ENCODE results near the gene SLC43A3.
A peak's percentile ranks its signal among the peaks of the same experiment; 100 is the strongest.
"Not testable (repeated sequence)": the region's sequence is repeated elsewhere in the genome, so short reads cannot be mapped to it uniquely, and the experiment has no call there.

The SLC43A3 gene

DNA sequence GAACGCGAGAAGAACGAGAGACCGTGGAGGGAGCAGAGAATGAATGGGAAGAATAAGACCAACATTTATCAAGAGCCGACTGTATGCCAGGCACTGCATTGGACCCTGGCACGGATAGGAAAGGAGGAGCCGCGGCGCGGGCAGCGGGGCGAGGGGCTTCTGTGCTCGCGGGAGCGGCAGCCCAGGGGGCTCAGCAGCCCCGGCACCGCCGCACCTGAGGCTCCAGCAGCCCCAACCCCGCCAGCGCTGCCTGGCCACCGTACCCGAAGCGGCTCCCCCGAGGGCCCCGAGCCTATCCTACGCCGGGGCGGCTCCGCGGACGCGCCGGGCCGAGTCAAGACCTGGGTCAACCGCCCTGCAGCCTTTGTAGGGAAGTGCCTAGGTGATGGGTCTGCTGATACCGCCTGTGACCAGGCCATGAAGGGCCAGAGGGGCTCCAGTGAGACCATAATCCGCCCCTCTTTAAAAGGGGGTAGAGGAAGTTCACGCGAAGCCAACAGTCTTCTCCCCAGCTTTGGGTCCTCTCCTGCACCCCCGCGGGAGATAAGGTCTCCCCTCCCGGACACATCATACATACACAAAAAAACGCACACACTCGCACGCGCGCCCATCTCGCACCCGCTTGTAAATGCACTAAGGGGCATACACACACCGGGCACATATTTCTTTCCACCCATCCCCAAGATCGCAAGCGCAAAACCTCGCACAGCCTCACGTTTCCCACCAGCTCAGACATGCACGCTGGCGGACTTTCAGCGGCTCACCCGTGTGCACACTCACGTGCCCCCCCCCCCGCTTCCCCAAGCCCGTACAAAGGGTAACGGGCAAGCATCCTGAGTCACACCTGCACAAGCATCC, 32.5 kb upstream of the SLC43A3 start:
- DNase-seq (ENCODE audit: low spot score): no peak

DNA sequence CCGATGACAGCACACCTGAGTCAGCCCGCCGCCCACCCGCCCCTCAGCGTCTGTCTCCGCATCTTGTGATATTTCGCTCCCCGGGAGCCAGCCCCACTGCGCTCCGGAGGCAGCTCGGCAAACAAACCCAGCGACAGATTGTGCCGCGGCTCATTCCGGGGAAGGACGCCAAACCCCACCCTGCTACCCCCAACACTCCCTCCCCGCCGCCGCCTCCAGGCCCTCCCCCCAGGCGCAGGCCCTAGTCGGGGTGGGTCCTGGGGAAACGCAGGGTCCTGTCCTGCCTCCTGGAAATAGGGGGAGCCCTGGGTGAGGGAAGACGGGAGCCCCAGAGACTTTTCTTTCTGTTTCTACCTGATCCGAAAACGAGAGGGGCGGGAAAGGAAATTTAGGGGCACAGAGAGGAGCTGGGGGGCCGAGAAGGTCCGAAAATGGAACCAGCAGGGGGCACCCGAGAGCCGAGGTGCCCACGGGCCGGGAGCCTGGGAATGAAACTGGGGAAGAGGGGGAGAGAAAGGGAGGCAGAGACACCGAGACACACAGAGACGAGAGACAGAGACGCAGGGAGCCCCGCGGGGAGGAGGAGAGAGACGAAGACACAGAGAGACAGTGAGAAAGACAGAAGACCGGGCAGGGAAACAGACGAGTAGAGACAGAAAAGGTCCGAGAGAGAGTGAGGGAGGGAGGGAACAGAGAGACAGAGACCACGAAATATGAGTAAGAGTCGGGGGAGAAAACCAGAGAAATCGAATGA, 31.7 kb upstream of the SLC43A3 start:
- DNase-seq (ENCODE audit: low spot score): no peak

DNA sequence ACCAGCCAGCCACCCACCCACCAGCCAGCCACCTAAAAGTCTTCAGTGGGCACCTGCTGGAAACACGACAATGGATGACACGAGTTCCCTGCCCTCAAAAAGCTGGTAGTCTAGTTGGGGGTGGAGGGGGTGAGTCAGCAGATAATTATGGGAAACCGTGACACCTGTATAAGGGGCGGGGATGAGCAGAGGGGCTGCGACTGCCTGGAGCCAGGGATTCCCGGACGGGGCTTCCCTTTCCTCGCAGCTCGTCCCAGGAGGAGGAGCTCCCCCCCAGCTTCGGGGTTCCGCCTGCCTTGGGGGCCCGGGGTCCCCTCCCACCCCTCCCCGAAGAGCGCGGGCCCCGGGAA, 31.1 kb upstream of the SLC43A3 start:
- DNase-seq (ENCODE audit: low spot score): no peak

DNA sequence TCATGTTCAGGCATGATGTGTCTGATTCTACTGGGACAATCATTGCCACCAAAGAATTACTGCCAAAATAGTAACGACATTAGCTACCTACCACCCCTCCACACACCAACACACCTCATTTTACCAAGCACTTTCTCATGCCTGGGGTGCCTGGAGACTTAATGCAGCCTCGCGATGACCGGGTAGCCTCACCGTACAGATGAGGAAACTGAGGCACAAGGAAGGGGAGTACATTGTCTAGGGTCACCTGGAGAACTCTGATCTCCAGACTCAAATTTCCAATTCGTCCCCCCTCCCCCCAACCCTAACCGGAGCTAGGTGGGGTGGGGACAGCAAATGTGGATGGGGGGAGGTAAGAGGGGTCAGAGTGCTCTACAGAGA, 30.7 kb upstream of the SLC43A3 start:
- DNase-seq (ENCODE audit: low spot score): no peak

DNA sequence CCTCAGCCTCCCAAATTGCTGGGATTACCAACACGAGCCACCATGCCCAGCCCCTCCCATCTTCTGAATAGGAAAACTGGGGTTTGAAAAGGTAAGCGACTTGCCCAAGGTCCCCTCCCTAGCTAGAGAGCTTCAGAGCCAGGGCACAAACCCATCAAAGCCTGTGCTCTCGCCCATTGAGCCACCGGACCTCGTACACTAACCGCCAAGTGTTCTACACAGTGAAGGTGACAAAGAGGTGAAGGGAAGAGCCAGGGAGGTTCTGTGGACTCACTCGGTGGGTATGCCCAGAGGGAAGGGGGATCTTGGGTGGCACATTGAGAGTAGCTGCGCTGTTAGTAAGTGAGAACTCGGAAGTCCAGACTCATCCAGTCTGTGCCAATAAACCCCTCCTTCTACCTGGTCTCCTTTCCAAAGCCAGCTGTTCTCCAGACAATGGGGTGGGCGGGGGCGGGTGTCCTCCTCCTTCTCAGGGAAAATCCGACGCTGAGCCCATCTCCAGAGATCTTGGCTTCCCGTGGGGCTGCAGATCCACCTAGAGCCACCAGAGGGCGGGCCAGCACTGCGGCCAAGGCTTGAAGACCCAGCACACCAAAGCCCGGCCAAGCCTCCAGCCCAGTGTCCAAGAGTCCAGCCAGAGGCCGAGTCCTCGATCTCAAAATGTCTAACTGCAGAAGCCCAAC, 30.2 kb upstream of the SLC43A3 start:
- peak; percentile 67 for DNase-seq (ENCODE audit: low spot score)

DNA sequence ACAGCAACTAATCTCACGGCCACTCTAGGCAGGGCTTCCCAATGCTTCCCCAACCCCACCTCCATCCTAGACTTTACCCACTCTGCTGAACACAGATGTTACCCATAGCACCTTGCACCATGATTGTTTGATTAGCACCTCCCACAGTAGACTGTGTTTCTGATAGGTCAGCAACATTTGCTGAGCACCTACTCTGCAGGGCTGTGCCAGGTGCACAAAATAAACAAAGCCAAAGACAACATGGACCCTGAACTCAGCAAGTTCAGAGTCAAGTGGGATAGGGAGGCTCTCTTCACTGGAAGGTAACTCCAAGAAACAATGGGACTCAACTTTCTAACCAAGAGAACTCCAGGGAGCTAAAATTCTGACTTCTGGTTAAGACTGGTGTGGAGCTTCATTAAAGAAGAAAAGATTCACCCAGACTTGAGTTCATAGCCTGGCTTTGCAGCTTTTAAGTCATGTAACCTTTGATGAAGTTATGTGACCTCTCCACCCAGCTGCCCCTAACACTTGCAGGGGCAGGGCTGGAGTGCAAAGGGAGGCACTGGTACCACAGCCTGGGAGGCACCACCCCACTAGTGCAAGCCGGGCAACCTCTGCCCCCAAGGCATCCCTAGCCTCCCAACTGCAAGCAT, 26.7 kb upstream of the SLC43A3 start:
- DNase-seq (ENCODE audit: low spot score): no peak

DNA sequence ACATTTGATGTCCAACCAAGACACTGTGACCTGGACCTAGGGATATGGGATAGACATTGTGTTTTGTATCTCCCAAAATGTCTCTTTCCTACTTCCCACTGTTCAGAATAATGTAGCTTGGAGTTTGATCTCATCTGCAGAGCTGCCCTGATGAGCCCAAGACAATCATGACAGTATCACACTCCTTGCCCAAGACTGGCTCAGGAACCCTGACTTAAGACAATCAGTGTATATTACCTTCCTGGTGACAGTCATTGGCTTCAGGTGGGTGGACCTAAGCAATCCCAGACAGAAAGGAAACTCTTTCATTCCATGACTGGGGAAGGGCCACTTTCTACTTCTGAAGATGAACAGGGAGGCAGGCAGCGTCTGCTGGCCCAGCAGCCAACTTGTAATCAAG, 19.1 kb upstream of the SLC43A3 start:
- DNase-seq (ENCODE audit: low spot score): no peak

DNA sequence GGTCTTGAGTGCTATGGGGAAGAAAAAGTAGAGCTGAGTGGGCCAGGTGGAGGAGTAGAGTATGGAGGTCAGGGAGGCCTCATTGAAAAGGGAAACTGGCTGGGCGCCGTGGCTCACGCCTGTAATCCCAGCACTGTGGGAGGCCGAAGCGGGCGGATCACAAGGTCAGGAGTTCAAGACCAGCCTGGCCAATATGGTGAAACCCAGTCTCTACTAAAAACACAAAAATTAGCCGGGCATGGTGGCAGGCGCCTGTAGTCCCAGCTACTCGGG, 18.1 kb upstream of the SLC43A3 start:
- DNase-seq (ENCODE audit: low spot score): not testable (repeated sequence)

DNA sequence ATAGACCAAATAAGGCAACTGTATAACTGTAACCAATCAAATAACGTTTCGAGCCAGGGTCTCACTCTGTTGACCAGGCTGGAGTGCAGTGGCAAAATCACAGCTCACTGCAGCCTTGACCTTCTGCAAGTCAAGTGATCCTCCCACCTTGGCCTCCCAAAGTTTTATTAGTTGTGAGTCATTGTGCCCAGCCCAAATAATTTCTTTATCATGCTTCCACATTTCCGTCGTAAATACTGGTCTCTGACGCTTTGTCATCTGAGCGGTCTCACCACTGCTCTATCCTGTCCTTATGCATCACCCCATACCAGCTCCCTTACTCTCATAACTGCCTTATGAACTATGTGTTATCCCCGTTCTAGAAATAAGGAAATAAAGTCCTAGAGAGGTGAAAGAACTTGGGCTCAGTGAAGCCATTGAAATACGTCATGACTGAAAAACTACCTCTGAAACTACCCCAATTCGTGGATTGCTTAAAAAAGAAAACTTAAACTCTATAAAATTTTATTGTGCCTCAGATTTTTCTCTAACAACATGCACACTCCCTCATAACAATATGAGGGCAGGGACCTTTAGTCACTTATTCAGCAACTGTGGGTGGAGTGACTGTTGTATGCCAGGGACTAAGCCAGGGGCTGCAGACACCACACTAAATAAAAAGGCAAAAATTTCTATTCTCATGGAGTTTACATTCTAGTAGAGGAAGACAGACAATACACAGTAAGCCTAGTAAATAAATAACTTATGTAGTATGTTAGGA, 17.6 kb upstream of the SLC43A3 start:
- no peak for DNase-seq (ENCODE audit: low spot score)

DNA sequence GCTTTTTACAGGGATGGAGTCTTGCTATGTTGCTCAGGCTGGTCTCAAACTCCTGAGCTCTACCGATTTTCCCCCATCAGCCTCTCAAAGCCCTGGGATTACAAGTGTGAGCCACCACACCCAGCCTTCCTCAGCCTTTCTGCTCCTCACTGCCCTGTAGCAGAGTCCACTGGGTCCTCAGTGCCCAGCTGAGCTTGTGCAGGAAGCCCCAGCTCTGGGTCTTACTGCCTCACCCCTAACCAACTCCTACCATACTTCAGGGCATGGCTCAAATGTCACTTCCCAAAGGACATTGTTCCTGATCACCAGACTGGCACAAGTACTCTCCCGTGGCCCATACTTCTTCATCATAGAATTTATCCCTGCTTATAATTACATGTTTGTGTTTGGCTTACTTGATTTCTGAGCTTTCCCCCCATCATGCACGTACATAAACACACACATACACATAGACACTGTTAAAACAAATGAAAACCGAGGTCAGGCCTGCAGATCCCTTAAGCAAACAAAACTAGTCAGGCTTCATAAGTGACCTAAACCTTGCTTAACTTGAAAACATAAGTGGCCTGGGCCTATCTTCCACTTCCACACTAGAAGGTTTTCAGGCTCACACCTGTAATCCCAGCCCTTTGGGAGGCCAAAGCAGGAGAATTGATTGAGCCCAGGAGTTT, 14.0 kb upstream of the SLC43A3 start:
- DNase-seq (ENCODE audit: low spot score): no peak

DNA sequence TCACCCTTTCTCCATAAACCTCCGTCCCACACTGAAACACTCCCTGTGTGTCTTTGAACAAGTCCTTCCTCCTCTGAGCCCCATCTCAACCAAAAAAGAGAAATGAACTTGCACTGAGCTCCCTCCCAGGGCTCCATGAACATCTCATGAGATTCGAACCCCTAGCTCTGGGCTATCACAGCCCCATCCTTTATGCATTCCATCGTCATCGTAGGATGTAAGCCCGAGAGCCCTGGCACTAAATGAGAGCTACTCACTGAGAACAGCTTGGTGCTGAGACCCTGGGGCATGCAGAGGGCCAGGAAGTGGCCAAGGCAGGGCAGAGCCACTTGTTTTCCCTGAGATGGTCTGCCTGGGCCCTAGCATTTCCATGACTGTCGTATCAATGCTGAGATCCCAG, 12.9 kb upstream of the SLC43A3 start:
- DNase-seq (ENCODE audit: low spot score): no peak

DNA sequence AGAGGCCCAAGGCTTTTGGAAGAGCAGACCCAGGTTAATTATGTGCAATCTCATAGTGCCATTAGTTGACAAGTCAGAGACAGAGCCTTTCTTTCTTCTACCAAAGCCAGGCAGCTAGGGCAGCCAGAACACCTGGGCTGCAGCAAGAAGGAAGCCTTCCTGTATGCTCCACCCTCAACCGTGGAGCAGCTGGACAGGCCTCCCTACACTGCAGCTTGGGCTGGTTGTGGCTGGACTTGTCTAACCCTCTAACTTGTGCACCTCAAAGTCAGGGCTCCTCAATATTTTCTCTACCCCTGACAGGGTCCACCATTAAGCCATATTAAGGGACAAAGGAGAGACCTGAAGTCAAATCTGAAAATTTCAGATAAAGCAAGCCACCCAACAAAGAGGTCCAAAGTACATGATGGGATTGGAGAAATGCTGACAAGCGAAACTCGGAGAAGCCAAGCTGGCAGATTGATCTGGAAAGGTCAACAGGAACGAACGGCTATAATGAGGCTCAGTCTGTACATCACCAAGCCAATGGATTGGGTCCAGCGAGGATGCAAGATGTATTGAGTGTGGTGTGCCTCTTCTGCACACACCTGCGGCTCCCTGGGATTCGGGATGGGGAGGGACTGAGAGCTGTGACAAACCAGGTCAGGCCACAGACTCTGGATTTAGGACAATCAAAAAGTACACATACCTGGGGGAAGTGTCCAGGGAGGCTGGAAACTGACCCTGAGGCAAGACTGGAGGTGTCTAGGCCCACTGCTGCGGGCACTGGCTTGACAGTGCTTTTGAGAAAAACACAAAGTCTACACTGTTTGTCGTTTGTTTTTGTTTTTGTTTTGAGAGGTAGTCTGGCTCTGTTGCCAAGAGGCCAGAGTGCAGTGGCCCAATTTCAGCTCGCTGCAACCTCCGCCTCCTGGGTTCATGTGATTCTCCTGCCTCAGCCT, 11.7 kb upstream of the SLC43A3 start:
- no peak for DNase-seq (ENCODE audit: low spot score)

DNA sequence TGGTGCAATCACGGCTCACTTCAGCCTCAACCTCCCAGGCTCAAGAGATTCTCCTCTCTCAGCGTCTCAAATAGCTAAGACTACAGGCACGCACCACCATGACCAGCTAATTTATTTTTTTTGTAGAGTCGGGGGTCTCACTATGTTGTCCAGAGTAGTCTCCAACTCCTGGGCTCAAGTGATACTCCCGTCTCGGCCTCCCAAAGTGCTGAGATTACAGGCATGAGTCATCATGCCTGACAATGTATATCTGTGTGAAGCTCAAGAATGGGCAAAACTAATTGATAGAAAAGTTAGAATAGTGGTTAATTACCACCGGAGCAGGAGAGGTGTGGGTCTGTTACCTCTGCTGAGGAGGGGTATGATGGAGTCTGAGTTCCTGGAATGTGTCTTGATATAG, 9.1 kb upstream of the SLC43A3 start:
- DNase-seq (ENCODE audit: low spot score): no peak

DNA sequence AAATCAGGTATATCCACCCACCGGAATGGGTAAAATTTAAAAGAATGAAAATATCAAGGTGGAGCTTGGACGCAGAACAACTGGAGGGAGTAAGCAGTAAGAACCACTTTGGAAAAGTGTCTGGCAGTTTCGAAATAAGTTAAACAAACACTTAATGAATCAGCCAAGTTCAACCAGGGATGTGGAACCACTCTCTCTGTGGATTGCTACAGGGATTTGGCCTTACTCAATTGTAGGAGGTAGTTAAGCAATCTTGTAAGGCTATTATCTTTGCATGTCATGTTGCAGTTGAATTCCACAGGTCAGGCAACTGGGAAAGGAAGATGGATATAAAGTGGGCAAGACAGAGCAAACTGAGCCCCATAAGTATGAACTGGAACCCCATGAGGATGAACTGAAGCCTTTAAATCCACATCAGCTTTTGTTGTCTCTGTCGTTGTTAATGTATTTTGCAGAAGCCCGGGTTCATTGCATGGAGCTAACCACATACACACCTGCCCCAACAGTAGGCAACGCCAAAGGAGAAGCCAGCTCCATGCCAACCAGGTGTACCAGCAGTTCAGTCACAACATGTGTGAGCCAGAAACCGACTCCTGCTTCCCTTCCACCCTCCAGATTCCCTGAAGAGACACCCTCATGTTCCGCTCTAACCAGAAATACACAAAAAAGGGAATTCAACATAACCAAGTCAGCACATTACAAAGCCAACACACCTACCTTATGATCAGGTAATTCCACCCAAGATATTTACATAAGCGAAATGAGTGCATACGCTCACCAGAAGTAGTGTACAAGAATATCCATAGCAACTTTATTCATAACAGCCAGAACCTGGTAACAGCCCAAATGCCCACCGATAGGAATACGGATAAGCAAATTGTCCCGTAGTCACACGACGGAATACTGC, 8.0 kb upstream of the SLC43A3 start:
- DNase-seq (ENCODE audit: low spot score): no peak

DNA sequence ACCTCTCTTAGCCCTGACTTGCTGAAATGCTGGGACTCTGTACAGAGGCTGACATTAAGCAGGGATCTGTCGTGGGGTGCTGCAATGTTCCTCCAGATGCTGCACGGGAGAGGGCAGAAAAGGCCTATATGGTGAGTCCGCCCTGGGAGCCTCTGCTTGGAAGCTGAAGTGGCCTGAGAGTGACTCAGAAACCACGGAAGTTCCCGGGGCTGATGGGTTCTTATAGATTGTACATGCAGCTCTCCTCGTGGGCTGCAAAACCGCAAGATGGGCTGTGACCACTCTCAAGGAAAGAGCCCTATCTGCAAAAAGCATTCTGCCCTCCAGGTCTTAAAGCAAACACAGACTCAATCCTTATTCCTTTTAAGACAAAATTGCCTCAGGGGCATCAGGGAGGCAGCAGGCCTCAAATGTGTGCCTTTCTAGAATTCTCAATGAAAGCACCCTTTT, 5.8 kb upstream of the SLC43A3 start:
- DNase-seq (ENCODE audit: low spot score): no peak

DNA sequence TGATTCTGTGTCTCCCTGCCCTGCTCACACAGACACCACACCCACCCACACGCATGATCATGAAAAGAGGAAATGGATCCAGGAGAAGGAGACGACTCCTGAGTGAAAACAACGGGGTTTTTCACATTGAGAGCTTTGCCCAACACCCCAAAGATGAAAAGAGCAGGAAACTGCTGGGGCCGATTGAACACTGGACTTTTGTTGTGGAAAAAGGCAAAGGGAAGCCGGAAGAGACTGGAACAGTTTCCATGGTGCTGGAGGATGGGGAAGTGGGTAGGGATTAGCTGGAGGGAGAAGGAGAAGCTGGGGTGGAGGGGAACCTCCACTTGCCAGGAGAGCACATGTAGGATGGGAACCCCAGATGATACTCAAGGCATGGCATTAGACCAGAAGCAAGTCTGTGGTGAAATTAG, 5.2 kb upstream of the SLC43A3 start:
- DNase-seq (ENCODE audit: low spot score): no peak

DNA sequence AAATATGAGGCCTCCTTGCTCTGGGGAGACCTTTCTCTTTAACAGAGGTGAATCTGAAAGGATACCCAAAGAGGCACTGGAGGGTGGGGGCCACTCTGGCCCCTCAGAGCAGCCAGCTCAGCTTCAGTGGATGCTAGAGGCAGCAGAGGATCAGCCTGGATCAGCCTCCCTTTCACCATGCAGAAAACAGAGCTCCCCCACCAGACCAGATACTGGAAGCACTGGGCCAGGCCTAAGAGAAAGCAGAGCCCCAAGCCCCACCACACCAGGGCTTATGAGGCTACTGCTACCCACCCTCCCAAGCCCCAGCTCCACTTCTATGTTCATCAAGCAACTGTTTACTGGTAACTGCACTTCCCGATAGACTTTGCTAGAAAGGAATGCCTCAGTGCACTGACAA, 4.0 kb upstream of the SLC43A3 start:
- no peak for DNase-seq (ENCODE audit: low spot score)

DNA sequence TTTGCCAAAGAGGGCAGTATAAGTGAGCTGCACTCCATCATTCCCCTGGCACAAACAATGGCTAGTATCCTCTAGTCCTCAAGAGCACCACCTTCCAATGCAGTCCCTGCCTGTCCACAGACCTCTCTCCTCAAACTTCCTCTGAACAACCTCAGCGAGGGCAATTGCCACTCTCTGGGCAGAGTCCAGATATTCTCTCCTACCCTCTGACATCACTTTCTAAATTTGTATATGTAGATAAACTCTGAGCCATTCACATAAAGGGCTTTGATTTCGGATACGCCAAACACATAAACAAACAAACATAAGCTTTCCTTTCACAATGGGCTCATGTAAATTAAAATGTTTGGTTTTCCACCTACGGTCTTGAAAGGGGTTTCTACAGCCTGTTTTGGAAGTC, 3.0 kb upstream of the SLC43A3 start:
- DNase-seq (ENCODE audit: low spot score): no peak

DNA sequence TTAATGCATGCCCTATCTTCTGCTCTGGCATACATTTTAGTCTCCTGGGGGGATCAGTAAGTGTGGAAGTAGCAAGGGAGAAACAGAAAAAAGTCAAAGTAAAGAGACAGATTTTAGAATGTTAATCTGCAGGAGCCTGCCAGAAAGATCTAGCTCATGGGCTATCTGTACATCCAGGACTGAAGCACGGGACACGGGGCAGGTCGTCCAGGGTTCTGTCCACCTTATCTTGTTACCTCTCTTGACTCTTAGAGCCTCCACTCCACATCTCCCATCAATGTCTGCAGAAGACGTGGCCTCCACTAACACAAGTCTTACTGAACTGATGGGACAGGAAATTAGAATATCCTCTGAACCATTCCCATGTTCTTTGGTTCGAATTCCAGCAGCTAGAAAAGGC, 1.7 kb upstream of the SLC43A3 start:
- no peak for DNase-seq (ENCODE audit: low spot score)
